Measurements from ENCODE around the gene KDM5A. TPM values are rescaled to one million over a fixed set of nuclear protein-coding genes. Genes with fewer than 3 reads are reported as not detected.

Gene KDM5A
- total and polyA plus RNA-seq, 10 of the 15 experiments (the other 5 are each of a cell fraction or from before 2014, with no cell fraction given): 9.0 to 59.9 (median 27.7) TPM

GRCh38 chr12:325906-326305 is 63.2 kb downstream of the KDM5A start (continued):
- TF ChIP-seq, protein P1, sequence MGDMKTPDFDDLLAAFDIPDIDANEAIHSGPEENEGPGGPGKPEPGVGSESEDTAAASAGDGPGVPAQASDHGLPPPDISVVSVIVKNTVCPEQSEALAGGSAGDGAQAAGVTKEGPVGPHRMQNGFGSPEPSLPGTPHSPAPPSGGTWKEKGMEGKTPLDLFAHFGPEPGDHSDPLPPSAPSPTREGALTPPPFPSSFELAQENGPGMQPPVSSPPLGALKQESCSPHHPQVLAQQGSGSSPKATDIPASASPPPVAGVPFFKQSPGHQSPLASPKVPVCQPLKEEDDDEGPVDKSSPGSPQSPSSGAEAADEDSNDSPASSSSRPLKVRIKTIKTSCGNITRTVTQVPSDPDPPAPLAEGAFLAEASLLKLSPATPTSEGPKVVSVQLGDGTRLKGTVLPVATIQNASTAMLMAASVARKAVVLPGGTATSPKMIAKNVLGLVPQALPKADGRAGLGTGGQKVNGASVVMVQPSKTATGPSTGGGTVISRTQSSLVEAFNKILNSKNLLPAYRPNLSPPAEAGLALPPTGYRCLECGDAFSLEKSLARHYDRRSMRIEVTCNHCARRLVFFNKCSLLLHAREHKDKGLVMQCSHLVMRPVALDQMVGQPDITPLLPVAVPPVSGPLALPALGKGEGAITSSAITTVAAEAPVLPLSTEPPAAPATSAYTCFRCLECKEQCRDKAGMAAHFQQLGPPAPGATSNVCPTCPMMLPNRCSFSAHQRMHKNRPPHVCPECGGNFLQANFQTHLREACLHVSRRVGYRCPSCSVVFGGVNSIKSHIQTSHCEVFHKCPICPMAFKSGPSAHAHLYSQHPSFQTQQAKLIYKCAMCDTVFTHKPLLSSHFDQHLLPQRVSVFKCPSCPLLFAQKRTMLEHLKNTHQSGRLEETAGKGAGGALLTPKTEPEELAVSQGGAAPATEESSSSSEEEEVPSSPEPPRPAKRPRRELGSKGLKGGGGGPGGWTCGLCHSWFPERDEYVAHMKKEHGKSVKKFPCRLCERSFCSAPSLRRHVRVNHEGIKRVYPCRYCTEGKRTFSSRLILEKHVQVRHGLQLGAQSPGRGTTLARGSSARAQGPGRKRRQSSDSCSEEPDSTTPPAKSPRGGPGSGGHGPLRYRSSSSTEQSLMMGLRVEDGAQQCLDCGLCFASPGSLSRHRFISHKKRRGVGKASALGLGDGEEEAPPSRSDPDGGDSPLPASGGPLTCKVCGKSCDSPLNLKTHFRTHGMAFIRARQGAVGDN (IDR thresholded peaks at IDR 0.05): no peak
- no peak for TF ChIP-seq STAT1 (conservative IDR thresholded peaks at IDR 0.05)
- no peak for TF ChIP-seq REST (IDR thresholded peaks at IDR 0.05; ENCODE audit: low read depth, low read length)
- no peak for TF ChIP-seq TCF3 (IDR thresholded peaks at IDR 0.05; ENCODE audit: borderline replicate concordance, insufficient read depth, low read depth, low read length)
- TF ChIP-seq, protein P2, sequence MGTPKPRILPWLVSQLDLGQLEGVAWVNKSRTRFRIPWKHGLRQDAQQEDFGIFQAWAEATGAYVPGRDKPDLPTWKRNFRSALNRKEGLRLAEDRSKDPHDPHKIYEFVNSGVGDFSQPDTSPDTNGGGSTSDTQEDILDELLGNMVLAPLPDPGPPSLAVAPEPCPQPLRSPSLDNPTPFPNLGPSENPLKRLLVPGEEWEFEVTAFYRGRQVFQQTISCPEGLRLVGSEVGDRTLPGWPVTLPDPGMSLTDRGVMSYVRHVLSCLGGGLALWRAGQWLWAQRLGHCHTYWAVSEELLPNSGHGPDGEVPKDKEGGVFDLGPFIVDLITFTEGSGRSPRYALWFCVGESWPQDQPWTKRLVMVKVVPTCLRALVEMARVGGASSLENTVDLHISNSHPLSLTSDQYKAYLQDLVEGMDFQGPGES (IDR thresholded peaks at IDR 0.05): no peak
- no peak for TF ChIP-seq RAD51 (IDR thresholded peaks at IDR 0.05)
- TF ChIP-seq NR2C2 (IDR thresholded peaks at IDR 0.05; ENCODE audit: borderline replicate concordance, control insufficient read depth, insufficient read length, low read depth): no peak
